GM12878 (cell line): ENCODE results near the gene TCP11L2. TPM values are rescaled to one million over a fixed set of nuclear protein-coding genes. Genes with fewer than 3 reads are reported as not detected.

Experiments
- ATF2 ChIP-seq: IDR thresholded peaks from 2 replicates; pipeline ENCODE4 v1.6.1; 2012; ENCODE audit warnings: low read length, inconsistent platforms
- BACH1 ChIP-seq: fragments of 450-650 bp; IDR thresholded peaks from 2 replicates; pipeline ENCODE4 v1.6.1; 2017; ENCODE audit warnings: mild to moderate bottlenecking, borderline replicate concordance
- BCL3 ChIP-seq: IDR thresholded peaks from 2 replicates; pipeline ENCODE4 v1.6.1; 2011; ENCODE audit warnings: borderline replicate concordance, low read depth, mild to moderate bottlenecking, moderate library complexity, low read length; ENCODE audit not compliant: insufficient read depth, poor library complexity, severe bottlenecking
- CEBPB ChIP-seq, 2 experiments: fragments of 150-350 bp in 1 of 2; IDR thresholded peaks; 2 replicates each; pipeline ENCODE4 v1.6.1; 2012 to 2014; ENCODE audit warnings: low read depth in 2 of 2, low read length in 2 of 2, borderline replicate concordance in 1 of 2, inconsistent platforms in 1 of 2
- GATAD2B ChIP-seq: fragments of 450-650 bp; conservative IDR thresholded peaks from 2 replicates; pipeline ENCODE4 v1.6.1; 2017; ENCODE audit warnings: low read depth, mild to moderate bottlenecking, moderate library complexity
- HDAC6 ChIP-seq: fragments of 200-600 bp; sonication (generic); IDR thresholded peaks from one replicate; pipeline ENCODE4 v1.8.0; 2017; ENCODE audit warnings: antibody characterized with exemption; ENCODE audit not compliant: unreplicated experiment
- MAX ChIP-seq: IDR thresholded peaks from 2 replicates; pipeline ENCODE4 v1.6.1; 2012; ENCODE audit warnings: low read depth, low read length, improper control_type of control experiment
- MLLT1 ChIP-seq: fragments of 450-650 bp; IDR thresholded peaks from 2 replicates; pipeline ENCODE4 v1.6.1; 2016; ENCODE audit warnings: mild to moderate bottlenecking
- NBN ChIP-seq: fragments of 450-650 bp; IDR thresholded peaks from 2 replicates; pipeline ENCODE4 v1.6.1; 2016
- POLR2AphosphoS5 ChIP-seq: IDR thresholded peaks from 2 replicates; pipeline ENCODE4 v1.6.1; 2011; ENCODE audit warnings: mild to moderate bottlenecking, low read length, inconsistent platforms
- REST ChIP-seq: IDR thresholded peaks from 2 replicates; pipeline ENCODE4 v1.6.1; 2012; ENCODE audit warnings: mild to moderate bottlenecking, low read depth, low read length
- SREBF2 ChIP-seq: IDR thresholded peaks from 2 replicates; pipeline ENCODE4 v1.6.1; 2012; ENCODE audit warnings: mild to moderate bottlenecking, low read length
- TCF3 ChIP-seq: IDR thresholded peaks from 2 replicates; pipeline ENCODE4 v1.6.1; 2012; ENCODE audit warnings: low read depth, mild to moderate bottlenecking, low read length, borderline replicate concordance; ENCODE audit not compliant: insufficient read depth
- polyA plus RNA-seq, 11 experiments: library from polyadenylated mRNA; depleted of rRNA in 4 of 11; unstranded in 6 of 11; stranded (reverse) in 5 of 11; fragments of >200 nt; fragmentation: Nextera tagmentation in 4 of 11; fragmentation: Illumina TruSeq in 1 of 11; extraction: Ambion mirVana in 4 of 11; extraction: Trizol in 1 of 11; gene quantifications; 1 replicate in 1 of 11; 2 replicates in 10 of 11; pipeline versions ENCODE4 v1.2.1 to v1.2.3, GENCODE V29; 2011 to 2016; ENCODE audit warnings: inconsistent platforms in 2 of 11, missing spikeins in 2 of 11, low read depth in 1 of 11
- total RNA-seq, 4 experiments: library from RNA; depleted of rRNA in 3 of 4; stranded (reverse); fragments of >200 nt in 3 of 4; fragmentation: Illumina TruSeq in 1 of 4; extraction: Trizol in 1 of 4; gene quantifications; 2 replicates each; pipeline versions ENCODE4 v1.2.1 to v1.2.3, GENCODE V29; 2013 to 2021

The TCP11L2 gene
- total and polyA plus RNA-seq, 10 of the 15 experiments (the other 5 are each of a cell fraction or from before 2014, with no cell fraction given), result 0.18 to 5.0 (median 0.90) TPM

- TF ChIP-seq BCL3 (no peak), NBN (no peak), MAX (no peak), SREBF2 (no peak), POLR2AphosphoS5 (no peak), TCF3 (no peak), REST (no peak), GATAD2B (no peak), HDAC6 (no peak), ATF2 (no peak), BACH1 (no peak), MLLT1 (no peak), CEBPB (IDR thresholded peaks at IDR 0.05; ENCODE audit: borderline replicate concordance in 1 of 2, low read depth in 2 of 2, low read length in 2 of 2) (no peak)
These were observed 76.3 kb downstream of the TCP11L2 start (continued) for GRCh38 chr12:106378788-106379187.
